ENCODE measurements around the gene PAK1. TPM values are rescaled to one million over a fixed set of nuclear protein-coding genes. Genes with fewer than 3 reads are reported as not detected.
"Not testable (repeated sequence)": the region's sequence is repeated elsewhere in the genome, so short reads cannot be mapped to it uniquely, and the experiment has no call there.

PAK1 gene
- total RNA-seq, 2 donors from 2014 or later, result 12.5 to 15.2 TPM

GRCh38 chr11:77497368-77497767 is 23.5 kb upstream of the PAK1 start:
- no peaks in the 10 kb centered on the region for H3K9me3 ChIP-seq
- H3K27ac ChIP-seq, result no peak overlapping the region
- H3K4me3 ChIP-seq, result no peak overlapping the region
- no peak for TF ChIP-seq CTCF (IDR thresholded peaks at IDR 0.05)
- no peaks in the 10 kb centered on the region for H3K27me3 ChIP-seq
- H3K4me1 ChIP-seq, result no peaks in the 10 kb centered on the region
- no peaks in the 10 kb centered on the region for H3K36me3 ChIP-seq
- no peak for DNase-seq (ENCODE audit: low spot score)

GRCh38 chr11:77495526-77495925 is 21.6 kb upstream of the PAK1 start:
- no peak for DNase-seq (ENCODE audit: low spot score)
- Histone ChIP-seq H3K9me3 (no peaks in the 10 kb centered on the region), H3K36me3 (no peaks in the 10 kb centered on the region), H3K27ac (no peak overlapping the region), H3K4me3 (no peak overlapping the region), H3K4me1 (no peaks in the 10 kb centered on the region), H3K27me3 (no peaks in the 10 kb centered on the region)
- TF ChIP-seq CTCF (IDR thresholded peaks at IDR 0.05), result no peak

GRCh38 chr11:77490035-77490434 is 16.1 kb upstream of the PAK1 start:
- not testable (repeated sequence) for H3K9me3 ChIP-seq; DNase-seq (ENCODE audit: low spot score); H3K4me1 ChIP-seq; H3K36me3 ChIP-seq; H3K27ac ChIP-seq; H3K4me3 ChIP-seq; H3K27me3 ChIP-seq

- DNase-seq (ENCODE audit: low spot score), result no peak
- Histone ChIP-seq H3K4me3 (no peak overlapping the region), H3K27ac (no peak overlapping the region), H3K27me3 (no peaks in the 10 kb centered on the region), H3K36me3 (no peaks in the 10 kb centered on the region), H3K9me3 (no peaks in the 10 kb centered on the region), H3K4me1 (no peaks in the 10 kb centered on the region)
- TF ChIP-seq CTCF (IDR thresholded peaks at IDR 0.05), result no peak
These were observed 13.9 kb upstream of the PAK1 start for GRCh38 chr11:77487790-77488189.

GRCh38 chr11:77479746-77480352 is 6.0 kb upstream of the PAK1 start:
- no peak for TF ChIP-seq CTCF (IDR thresholded peaks at IDR 0.05)
- H3K27me3 ChIP-seq, result no peaks in the 10 kb centered on the region
- H3K27ac ChIP-seq, result no peak overlapping the region
- no peaks in the 10 kb centered on the region for H3K36me3 ChIP-seq
- no peak overlapping the region for H3K4me3 ChIP-seq
- DNase-seq (ENCODE audit: low spot score), result no peak
- no peaks in the 10 kb centered on the region for H3K9me3 ChIP-seq
- no peaks in the 10 kb centered on the region for H3K4me1 ChIP-seq

GRCh38 chr11:77475206-77475605 is 1.3 kb upstream of the PAK1 start:
- Histone ChIP-seq H3K36me3 (no peaks in the 10 kb centered on the region), H3K27me3 (no peaks in the 10 kb centered on the region), H3K9me3 (no peaks in the 10 kb centered on the region), H3K27ac (no peak overlapping the region), H3K4me1 (peaks cover 0 to 8% of the 10 kb centered on the region in 2 donors), H3K4me3 (no peak overlapping the region)
- DNase-seq (ENCODE audit: low spot score), result no peak
- no peak for TF ChIP-seq CTCF (IDR thresholded peaks at IDR 0.05)

All from right atrium auricular region (tissue), 2 donors.